Measurements from ENCODE around the gene GULP1. TPM values are rescaled to one million over a fixed set of nuclear protein-coding genes. Genes with fewer than 3 reads are reported as not detected.
"Not testable (repeated sequence)": the region's sequence is repeated elsewhere in the genome, so short reads cannot be mapped to it uniquely, and the experiment has no call there.

Gene GULP1
- total RNA-seq, 1 donor from 2014 or later = 21.9 TPM

- H3K4me3 ChIP-seq (ENCODE audit: low read length in 3 of 3) = no peak overlapping the region
- no peaks in the 10 kb centered on the region for H3K4me1 ChIP-seq (ENCODE audit: control insufficient read depth in 3 of 3, insufficient read depth in 3 of 3, low read length in 3 of 3)
- H3K27me3 ChIP-seq (ENCODE audit: control insufficient read depth in 3 of 3, insufficient read depth in 3 of 3, low read length in 3 of 3) = no peaks in the 10 kb centered on the region
- no peaks in the 10 kb centered on the region for H3K9me3 ChIP-seq (ENCODE audit: control insufficient read depth in 3 of 3, low read length in 3 of 3)
- H3K36me3 ChIP-seq (ENCODE audit: control insufficient read depth in 3 of 3, insufficient read depth in 3 of 3, low read length in 3 of 3) = no peaks in the 10 kb centered on the region
- H3K27ac ChIP-seq (ENCODE audit: low read depth, low read length) = peak overlapping the region; percentile 17
- H3K9ac ChIP-seq (ENCODE audit: low read depth in 1 of 3, low read length in 3 of 3) = no peak overlapping the region
Observed at GRCh38 chr2:188598551-188598950, 306.9 kb downstream of the GULP1 start.

GRCh38 chr2:188599140-188599539, 307.5 kb downstream of the GULP1 start:
- no peaks in the 10 kb centered on the region for H3K9me3 ChIP-seq (ENCODE audit: control insufficient read depth in 3 of 3, low read length in 3 of 3)
- H3K27ac ChIP-seq (ENCODE audit: low read depth, low read length) = peak overlapping the region; percentile 12
- no peaks in the 10 kb centered on the region for H3K36me3 ChIP-seq (ENCODE audit: control insufficient read depth in 3 of 3, insufficient read depth in 3 of 3, low read length in 3 of 3)
- H3K9ac ChIP-seq (ENCODE audit: low read depth in 1 of 3, low read length in 3 of 3) = no peak overlapping the region
- H3K4me1 ChIP-seq (ENCODE audit: control insufficient read depth in 3 of 3, insufficient read depth in 3 of 3, low read length in 3 of 3) = no peaks in the 10 kb centered on the region
- no peaks in the 10 kb centered on the region for H3K27me3 ChIP-seq (ENCODE audit: control insufficient read depth in 3 of 3, insufficient read depth in 3 of 3, low read length in 3 of 3)
- no peak overlapping the region for H3K4me3 ChIP-seq (ENCODE audit: low read length in 3 of 3)

GRCh38 chr2:188600536-188601210, 309.0 kb downstream of the GULP1 start:
- Histone ChIP-seq H3K9me3 (ENCODE audit: control insufficient read depth in 3 of 3, low read length in 3 of 3) (no peaks in the 10 kb centered on the region), H3K27ac (ENCODE audit: low read depth, low read length) (no peak overlapping the region), H3K4me3 (ENCODE audit: low read length in 3 of 3) (no peak overlapping the region), H3K9ac (ENCODE audit: low read depth in 1 of 3, low read length in 3 of 3) (no peak overlapping the region), H3K27me3 (ENCODE audit: control insufficient read depth in 3 of 3, insufficient read depth in 3 of 3, low read length in 3 of 3) (no peaks in the 10 kb centered on the region), H3K36me3 (ENCODE audit: control insufficient read depth in 3 of 3, insufficient read depth in 3 of 3, low read length in 3 of 3) (no peaks in the 10 kb centered on the region), H3K4me1 (ENCODE audit: control insufficient read depth in 3 of 3, insufficient read depth in 3 of 3, low read length in 3 of 3) (no peaks in the 10 kb centered on the region)

GRCh38 chr2:188601391-188601790, 309.7 kb downstream of the GULP1 start:
- Histone ChIP-seq H3K4me3 (ENCODE audit: low read length in 3 of 3) (no peak overlapping the region), H3K9me3 (ENCODE audit: control insufficient read depth in 3 of 3, low read length in 3 of 3) (no peaks in the 10 kb centered on the region), H3K9ac (ENCODE audit: low read depth in 1 of 3, low read length in 3 of 3) (no peak overlapping the region), H3K4me1 (ENCODE audit: control insufficient read depth in 3 of 3, insufficient read depth in 3 of 3, low read length in 3 of 3) (no peaks in the 10 kb centered on the region), H3K27me3 (ENCODE audit: control insufficient read depth in 3 of 3, insufficient read depth in 3 of 3, low read length in 3 of 3) (no peaks in the 10 kb centered on the region), H3K36me3 (ENCODE audit: control insufficient read depth in 3 of 3, insufficient read depth in 3 of 3, low read length in 3 of 3) (no peaks in the 10 kb centered on the region), H3K27ac (ENCODE audit: low read depth, low read length) (no peak overlapping the region)

GRCh38 chr2:188601927-188602326, 310.3 kb downstream of the GULP1 start:
- H3K9me3 ChIP-seq (ENCODE audit: control insufficient read depth in 3 of 3, low read length in 3 of 3) = no peaks in the 10 kb centered on the region

GRCh38 chr2:188604579-188604978, 312.9 kb downstream of the GULP1 start:
- no peak overlapping the region for H3K9ac ChIP-seq (ENCODE audit: low read depth in 1 of 3, low read length in 3 of 3)
- H3K4me1 ChIP-seq (ENCODE audit: control insufficient read depth in 3 of 3, insufficient read depth in 3 of 3, low read length in 3 of 3) = no peaks in the 10 kb centered on the region
- H3K27ac ChIP-seq (ENCODE audit: low read depth, low read length) = no peak overlapping the region
- no peaks in the 10 kb centered on the region for H3K27me3 ChIP-seq (ENCODE audit: control insufficient read depth in 3 of 3, insufficient read depth in 3 of 3, low read length in 3 of 3)
- H3K9me3 ChIP-seq (ENCODE audit: control insufficient read depth in 3 of 3, low read length in 3 of 3) = no peaks in the 10 kb centered on the region
- H3K36me3 ChIP-seq (ENCODE audit: control insufficient read depth in 3 of 3, insufficient read depth in 3 of 3, low read length in 3 of 3) = no peaks in the 10 kb centered on the region
- H3K4me3 ChIP-seq (ENCODE audit: low read length in 3 of 3) = no peak overlapping the region

More at GRCh38 chr2:188601927-188602326, 310.3 kb downstream of the GULP1 start:
- no peaks in the 10 kb centered on the region for H3K36me3 ChIP-seq (ENCODE audit: control insufficient read depth in 3 of 3, insufficient read depth in 3 of 3, low read length in 3 of 3)
- no peak overlapping the region for H3K4me3 ChIP-seq (ENCODE audit: low read length in 3 of 3)
- H3K9ac ChIP-seq (ENCODE audit: low read depth in 1 of 3, low read length in 3 of 3) = no peak overlapping the region
- no peaks in the 10 kb centered on the region for H3K4me1 ChIP-seq (ENCODE audit: control insufficient read depth in 3 of 3, insufficient read depth in 3 of 3, low read length in 3 of 3)
- H3K27me3 ChIP-seq (ENCODE audit: control insufficient read depth in 3 of 3, insufficient read depth in 3 of 3, low read length in 3 of 3) = no peaks in the 10 kb centered on the region
- H3K27ac ChIP-seq (ENCODE audit: low read depth, low read length) = no peak overlapping the region

GRCh38 chr2:188605609-188606584, 314.2 kb downstream of the GULP1 start:
- H3K27me3 ChIP-seq (ENCODE audit: control insufficient read depth in 3 of 3, insufficient read depth in 3 of 3, low read length in 3 of 3); H3K4me3 ChIP-seq (ENCODE audit: low read length in 3 of 3); H3K27ac ChIP-seq (ENCODE audit: low read depth, low read length); H3K9ac ChIP-seq (ENCODE audit: low read depth in 1 of 3, low read length in 3 of 3); H3K9me3 ChIP-seq (ENCODE audit: control insufficient read depth in 3 of 3, low read length in 3 of 3); H3K4me1 ChIP-seq (ENCODE audit: control insufficient read depth in 3 of 3, insufficient read depth in 3 of 3, low read length in 3 of 3); H3K36me3 ChIP-seq (ENCODE audit: control insufficient read depth in 3 of 3, insufficient read depth in 3 of 3, low read length in 3 of 3): not testable (repeated sequence)

GRCh38 chr2:188606596-188606995, 314.9 kb downstream of the GULP1 start:
- H3K27me3 ChIP-seq (ENCODE audit: control insufficient read depth in 3 of 3, insufficient read depth in 3 of 3, low read length in 3 of 3); H3K4me1 ChIP-seq (ENCODE audit: control insufficient read depth in 3 of 3, insufficient read depth in 3 of 3, low read length in 3 of 3); H3K9ac ChIP-seq (ENCODE audit: low read depth in 1 of 3, low read length in 3 of 3); H3K36me3 ChIP-seq (ENCODE audit: control insufficient read depth in 3 of 3, insufficient read depth in 3 of 3, low read length in 3 of 3); H3K4me3 ChIP-seq (ENCODE audit: low read length in 3 of 3); H3K9me3 ChIP-seq (ENCODE audit: control insufficient read depth in 3 of 3, low read length in 3 of 3); H3K27ac ChIP-seq (ENCODE audit: low read depth, low read length): not testable (repeated sequence)

- no peak overlapping the region for H3K27ac ChIP-seq (ENCODE audit: low read depth, low read length)
- no peaks in the 10 kb centered on the region for H3K36me3 ChIP-seq (ENCODE audit: control insufficient read depth in 3 of 3, insufficient read depth in 3 of 3, low read length in 3 of 3)
- H3K4me1 ChIP-seq (ENCODE audit: control insufficient read depth in 3 of 3, insufficient read depth in 3 of 3, low read length in 3 of 3) = no peaks in the 10 kb centered on the region
- no peaks in the 10 kb centered on the region for H3K27me3 ChIP-seq (ENCODE audit: control insufficient read depth in 3 of 3, insufficient read depth in 3 of 3, low read length in 3 of 3)
- H3K4me3 ChIP-seq (ENCODE audit: low read length in 3 of 3) = no peak overlapping the region
- no peaks in the 10 kb centered on the region for H3K9me3 ChIP-seq (ENCODE audit: control insufficient read depth in 3 of 3, low read length in 3 of 3)
- H3K9ac ChIP-seq (ENCODE audit: low read depth in 1 of 3, low read length in 3 of 3) = no peak overlapping the region
Observed at GRCh38 chr2:188607501-188607900, 315.8 kb downstream of the GULP1 start.

All from skeletal muscle tissue (tissue), 4 donors.